GM23338 (cell line): ENCODE data around the gene NCOR2.

Experiments
- ETS1 ChIP-seq: IDR thresholded peaks from 2 replicates; pipeline ENCODE4 v1.6.1; 2016; ENCODE audit warnings: antibody characterized with exemption
- EZH2 ChIP-seq: fragments of 200-600 bp; sonication (generic); IDR thresholded peaks from one replicate; pipeline ENCODE4 v1.8.0; 2017; ENCODE audit warnings: antibody characterized with exemption, mild to moderate bottlenecking, low read depth; ENCODE audit not compliant: unreplicated experiment
- EZH2phosphoT487 ChIP-seq: fragments of 200-600 bp; sonication (generic); IDR thresholded peaks from one replicate; pipeline ENCODE4 v1.8.1; 2018; ENCODE audit warnings: antibody characterized with exemption; ENCODE audit not compliant: unreplicated experiment
- JUNB ChIP-seq: IDR thresholded peaks from one replicate; pipeline ENCODE4 v1.6.1; 2016; ENCODE audit warnings: antibody characterized with exemption; ENCODE audit not compliant: unreplicated experiment
- POLR2AphosphoS5 ChIP-seq: IDR thresholded peaks from 2 replicates; pipeline ENCODE4 v1.6.1; 2016; ENCODE audit warnings: antibody characterized with exemption, low read depth
- REST ChIP-seq: IDR thresholded peaks from one replicate; pipeline ENCODE4 v1.6.1; 2018; ENCODE audit warnings: antibody characterized with exemption; ENCODE audit not compliant: unreplicated experiment
- STAT1 ChIP-seq: IDR thresholded peaks from one replicate; pipeline ENCODE4 v1.6.1; 2016; ENCODE audit warnings: antibody characterized with exemption; ENCODE audit not compliant: unreplicated experiment
- TF ChIP-seq, protein P1 (sequence below), 2 experiments: fragments of 200-600 bp in 1 of 2; sonication (generic) in 1 of 2; conservative IDR thresholded peaks; 2 replicates each; pipeline versions ENCODE4 v1.5.1 to v1.6.1; 2016 to 2017; ENCODE audit warnings: antibody characterized with exemption in 2 of 2, low read depth in 2 of 2, mild to moderate bottlenecking in 2 of 2, moderate library complexity in 1 of 2

DNA sequence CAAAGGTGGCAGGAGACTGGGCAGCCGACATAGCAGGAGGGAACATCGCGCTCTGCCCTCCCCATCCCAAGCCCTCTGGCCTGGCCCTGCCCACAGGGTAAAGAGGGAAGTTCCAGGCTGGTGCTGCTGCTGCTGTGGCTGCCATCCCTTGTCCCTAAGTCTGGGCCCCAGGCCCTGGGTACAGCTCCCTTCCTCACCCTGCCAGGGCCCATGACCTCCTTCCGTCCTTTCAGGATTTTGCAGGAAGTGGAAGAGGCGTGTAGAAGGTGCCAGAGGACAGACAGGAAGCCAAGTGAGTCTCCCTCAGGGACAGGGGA, 14.7 kb upstream of the NCOR2 start:
- TF ChIP-seq POLR2AphosphoS5 (no peak), JUNB (no peak), ETS1 (no peak), STAT1 (no peak), EZH2 (no peak), REST (no peak), EZH2phosphoT487 (no peak)
- TF ChIP-seq, protein P1, sequence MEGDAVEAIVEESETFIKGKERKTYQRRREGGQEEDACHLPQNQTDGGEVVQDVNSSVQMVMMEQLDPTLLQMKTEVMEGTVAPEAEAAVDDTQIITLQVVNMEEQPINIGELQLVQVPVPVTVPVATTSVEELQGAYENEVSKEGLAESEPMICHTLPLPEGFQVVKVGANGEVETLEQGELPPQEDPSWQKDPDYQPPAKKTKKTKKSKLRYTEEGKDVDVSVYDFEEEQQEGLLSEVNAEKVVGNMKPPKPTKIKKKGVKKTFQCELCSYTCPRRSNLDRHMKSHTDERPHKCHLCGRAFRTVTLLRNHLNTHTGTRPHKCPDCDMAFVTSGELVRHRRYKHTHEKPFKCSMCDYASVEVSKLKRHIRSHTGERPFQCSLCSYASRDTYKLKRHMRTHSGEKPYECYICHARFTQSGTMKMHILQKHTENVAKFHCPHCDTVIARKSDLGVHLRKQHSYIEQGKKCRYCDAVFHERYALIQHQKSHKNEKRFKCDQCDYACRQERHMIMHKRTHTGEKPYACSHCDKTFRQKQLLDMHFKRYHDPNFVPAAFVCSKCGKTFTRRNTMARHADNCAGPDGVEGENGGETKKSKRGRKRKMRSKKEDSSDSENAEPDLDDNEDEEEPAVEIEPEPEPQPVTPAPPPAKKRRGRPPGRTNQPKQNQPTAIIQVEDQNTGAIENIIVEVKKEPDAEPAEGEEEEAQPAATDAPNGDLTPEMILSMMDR (conservative IDR thresholded peaks at IDR 0.05; ENCODE audit: low read depth in 2 of 2) = no peak
